HCT116 (cell line): ENCODE data around the gene CDC42EP5. TPM values are rescaled to one million over a fixed set of nuclear protein-coding genes. Genes with fewer than 3 reads are reported as not detected.

Source experiments
- ATAC-seq: fragments of 200-7000 bp; cut with Tn5 transposase; 2 replicates; pipeline ENCODE4 v1.9.1; 2020; ENCODE audit warnings: mild to moderate bottlenecking, moderate library complexity
- BruUV-seq: library from RNA; stranded (reverse); fragments of 400-500 nt; replicated peaks from 2 replicates; lab custom pipeline; 2021; lab: Mats Ljungman, UMichigan
- CTCF ChIA-PET: fragments of 300-600 bp; sonication (Branson Sonifier 250); formaldehyde crosslinking; loops from one replicate; lab custom pipeline; 2021; ENCODE audit warnings: antibody characterized with exemption; lab: Charles Lee
- POLR2A ChIA-PET: fragments of 300-600, 350-600 bp; sonication (Branson Sonifier 250); formaldehyde crosslinking; loops from one replicate; lab custom pipeline; 2021; ENCODE audit warnings: antibody characterized with exemption; lab: Charles Lee
- RAD21 ChIA-PET, 2 experiments: fragments of 300-600 bp; sonication (Branson Sonifier 250); formaldehyde crosslinking; loops; one replicate each; lab custom pipeline; 2023; ENCODE audit warnings: low total read pairs in 2 of 2; ENCODE audit not compliant: uncharacterized antibody in 2 of 2, unreplicated experiment in 2 of 2, low non-redundant PET in 1 of 2; lab: Charles Lee
- DNase-seq: peaks from one replicate; pipeline ENCODE4 v3.0.0-alpha.2; 2010; ENCODE audit warnings: low read depth, low spot score
- H2AFZ ChIP-seq: fragments of 200-600 bp; shearing (Covaris generic), sonication (generic); 2 replicates; pipeline ENCODE4 v1.6.1; 2017; ENCODE audit warnings: low read depth, mixed run types, mixed read lengths, antibody characterized with exemption, low read length; ENCODE audit not compliant: poor library complexity, severe bottlenecking
- H3K27ac ChIP-seq: 2 replicates; pipeline ENCODE4 v1.5.1; 2012; ENCODE audit warnings: low read depth, low read length
- H3K27me3 ChIP-seq: fragments of 200-600 bp; sonication (generic); 2 replicates; pipeline ENCODE4 v1.6.1; 2016; ENCODE audit warnings: mixed run types, low read length, mixed read lengths; ENCODE audit not compliant: insufficient read depth
- H3K36me3 ChIP-seq, 2 experiments: fragments of 200-500 bp in 1 of 2; fragments of 200-600 bp in 1 of 2; sonication (Bioruptor generic) in 1 of 2; sonication (generic) in 1 of 2; 2 replicates each; pipeline versions ENCODE4 v1.5.1 to v1.6.1; 2014 to 2016; ENCODE audit warnings: low read length in 2 of 2, inconsistent platforms in 1 of 2, mixed read lengths in 1 of 2, mixed run types in 1 of 2; ENCODE audit not compliant: insufficient read depth in 2 of 2, control insufficient read depth in 1 of 2
- H3K4me1 ChIP-seq, 2 experiments: fragments of 200-600 bp in 1 of 2; sonication (generic) in 1 of 2; 2 replicates each; pipeline versions ENCODE4 v1.5.1 to v1.6.1; 2012 to 2017; ENCODE audit warnings: low read length in 2 of 2, inconsistent platforms in 1 of 2, mild to moderate bottlenecking in 1 of 2, mixed read lengths in 1 of 2, mixed run types in 1 of 2, moderate library complexity in 1 of 2; ENCODE audit not compliant: insufficient read depth in 2 of 2, control insufficient read depth in 1 of 2
- H3K4me2 ChIP-seq: fragments of 200-600 bp; sonication (generic); 2 replicates; pipeline ENCODE4 v1.6.1; 2017; ENCODE audit warnings: mixed run types, low read length, mixed read lengths
- H3K4me3 ChIP-seq, 2 experiments: fragments of 200-600 bp in 1 of 2; sonication (generic) in 1 of 2; replicated peaks in 1 of 2; 2 replicates each; pipeline ENCODE4 v1.5.1; 2011 to 2016; ENCODE audit warnings: low read length in 2 of 2, control low read depth in 1 of 2, low read depth in 1 of 2, mild to moderate bottlenecking in 1 of 2, mixed read lengths in 1 of 2, mixed run types in 1 of 2
- H3K79me2 ChIP-seq: fragments of 200-600 bp; sonication (generic); 2 replicates; pipeline ENCODE4 v1.6.1; 2017; ENCODE audit warnings: mild to moderate bottlenecking, mixed run types, low read length, moderate library complexity, mixed read lengths; ENCODE audit not compliant: insufficient read depth
- H3K9ac ChIP-seq: fragments of 200-600 bp; sonication (generic); 2 replicates; pipeline ENCODE4 v1.6.1; 2016; ENCODE audit warnings: low read length, mixed read lengths
- H3K9me2 ChIP-seq: fragments of 200-600 bp; sonication (generic), shearing (Covaris generic); 2 replicates; pipeline ENCODE4 v1.6.1; 2017; ENCODE audit warnings: mixed run types, mild to moderate bottlenecking, moderate library complexity; ENCODE audit not compliant: insufficient read depth
- H3K9me3 ChIP-seq, 2 experiments: fragments of 200-500 bp in 1 of 2; fragments of 200-600 bp in 1 of 2; sonication (Bioruptor generic) in 1 of 2; sonication (generic) in 1 of 2; 2 replicates each; pipeline ENCODE4 v1.6.1; 2014 to 2017; ENCODE audit warnings: low read length in 2 of 2, mixed read lengths in 2 of 2, inconsistent platforms in 1 of 2, low read depth in 1 of 2, mild to moderate bottlenecking in 1 of 2, mixed run types in 1 of 2, moderate library complexity in 1 of 2; ENCODE audit not compliant: control insufficient read depth in 1 of 2, insufficient read depth in 1 of 2
- H4K20me1 ChIP-seq: fragments of 200-600 bp; sonication (generic), shearing (Covaris generic); 2 replicates; pipeline ENCODE4 v1.6.1; 2017; ENCODE audit warnings: mixed run types, mild to moderate bottlenecking, moderate library complexity; ENCODE audit not compliant: insufficient read depth
- ATF3 ChIP-seq: IDR thresholded peaks from 2 replicates; pipeline ENCODE4 v1.6.1; 2012
- FOSL1 ChIP-seq: IDR thresholded peaks from 2 replicates; pipeline ENCODE4 v1.6.1; 2012; ENCODE audit warnings: low read depth
- POLR2AphosphoS5 ChIP-seq: IDR thresholded peaks from 2 replicates; pipeline ENCODE4 v1.6.1; 2011; ENCODE audit warnings: mild to moderate bottlenecking, low read depth, low read length, moderate library complexity
- REST ChIP-seq: IDR thresholded peaks from 2 replicates; pipeline ENCODE4 v1.6.1; 2012; ENCODE audit warnings: low read depth
- SIN3A ChIP-seq: IDR thresholded peaks from 2 replicates; pipeline ENCODE4 v1.6.1; 2012; ENCODE audit warnings: low read depth
- TCF7L2 ChIP-seq: IDR thresholded peaks from 2 replicates; pipeline ENCODE4 v1.7.0; 2011; ENCODE audit warnings: borderline replicate concordance, inconsistent platforms; ENCODE audit not compliant: insufficient read depth, insufficient read length; ENCODE audit errors: extremely low read depth
- intact Hi-C: fragments of 100-400 bp; cut with micrococcal nuclease; formaldehyde crosslinking; loops from 2 replicates; pipeline ENCODE4 v1.10.0; 2022
- total RNA-seq: library from RNA; stranded (reverse); gene quantifications from one replicate; pipeline ENCODE4 v1.2.1, GENCODE V29; 2021; ENCODE audit not compliant: unreplicated experiment

The CDC42EP5 gene
- total RNA-seq, 1 experiment from 2014 or later, result 0.64 TPM

GRCh38 chr19:54470991-54471782 lies 1.9 kb downstream of the CDC42EP5 start:
- BruUV-seq, result no TSS peak
- H3K9me2 ChIP-seq, result no peaks in the 10 kb centered on the region
- ChIA-PET CTCF (no interaction called here), RAD21 (no interaction called here)
- H3K4me2 ChIP-seq, result no peak overlapping the region
- H4K20me1 ChIP-seq, result no peaks in the 10 kb centered on the region
- no peak overlapping the region for H3K9ac ChIP-seq
- TF ChIP-seq POLR2AphosphoS5 (no peak), TCF7L2 (no peak)
- TF ChIP-seq, all 23 proteins: peak for 0
- H3K27ac ChIP-seq, result no peak overlapping the region
- H3K9me3 ChIP-seq, result no peaks in the 10 kb centered on the region
- H3K27me3 ChIP-seq, result no peaks in the 10 kb centered on the region
- ATAC-seq, result no peak
- no peak overlapping the region for H3K4me3 ChIP-seq
- DNase-seq, result no peak
- H3K79me2 ChIP-seq, result no peaks in the 10 kb centered on the region
- intact Hi-C loops, result no loop called here
- H2AFZ ChIP-seq, result no peak overlapping the region
- POLR2A ChIA-PET, result no interaction called here
- H3K4me1 ChIP-seq, result peaks cover 6 to 9% of the 10 kb centered on the region in 2 experiments; a peak in 3 of 4 replicates
- no peaks in the 10 kb centered on the region for H3K36me3 ChIP-seq

GRCh38 chr19:54470276-54470887 lies 2.7 kb downstream of the CDC42EP5 start:
- Histone ChIP-seq H3K4me2 (no peak overlapping the region), H3K9me3 (no peaks in the 10 kb centered on the region), H3K4me1 (peaks cover 6 to 9% of the 10 kb centered on the region in 2 experiments; a peak in 3 of 4 replicates), H3K27me3 (no peaks in the 10 kb centered on the region), H3K4me3 (no peak overlapping the region), H4K20me1 (no peaks in the 10 kb centered on the region), H3K9me2 (no peaks in the 10 kb centered on the region), H3K36me3 (no peaks in the 10 kb centered on the region), H3K79me2 (no peaks in the 10 kb centered on the region), H2AFZ (no peak overlapping the region), H3K27ac (no peak overlapping the region), H3K9ac (no peak overlapping the region)
- RAD21 ChIA-PET, result no interaction called here
- DNase-seq (no peak), ATAC-seq (no peak)
- POLR2A ChIA-PET, result interaction anchor here (0.7 kb wide), 1 partner anchor 789 kb away, joined by 3 read pairs; no protein-coding TSS in a partner anchor
- BruUV-seq, result no TSS peak
- no peak for TF ChIP-seq SIN3A
- TF ChIP-seq REST, result no peak
- TF ChIP-seq ATF3, result no peak
- no peak for TF ChIP-seq FOSL1
- CTCF ChIA-PET, result no interaction called here
- intact Hi-C loops, result no loop called here
